ENCODE measurements around the gene SH3RF2. TPM values are rescaled to one million over a fixed set of nuclear protein-coding genes. Genes with fewer than 3 reads are reported as not detected.

SH3RF2 gene
- polyA plus RNA-seq, 3 donors: not detected

- H2AFZ ChIP-seq (ENCODE audit: insufficient read depth, low read depth, low read length, poor library complexity, severe bottlenecking): no peak overlapping the region
- no peaks in the 10 kb centered on the region for H3K36me3 Mint-ChIP-seq
- H3K9ac ChIP-seq (ENCODE audit: insufficient read depth, low read length, poor library complexity, severe bottlenecking): no peak overlapping the region
- H3K9me3 Mint-ChIP-seq: peaks cover 0 to 8% (median 2%) of the 10 kb centered on the region in 7 donors
- no peaks in the 10 kb centered on the region for H3K4me1 ChIP-seq (ENCODE audit: control insufficient read depth in 1 of 2, insufficient read depth in 2 of 2, low read length in 2 of 2)
- DNase-seq: no peak
- H3K9me3 ChIP-seq (replicated peaks in 1 of 2; ENCODE audit: control insufficient read depth in 1 of 2, insufficient read depth in 1 of 2, low read length in 2 of 2): no peaks in the 10 kb centered on the region
- peaks cover 0 to 9% (median 2%) of the 10 kb centered on the region in 3 donors for H3K27me3 Mint-ChIP-seq (ENCODE audit: low read depth in 3 of 3)
- intact Hi-C loops (cut with micrococcal nuclease): no loop called here
- no peak for TF ChIP-seq CTCF (IDR thresholded peaks at IDR 0.05)
- H3K36me3 ChIP-seq (replicated peaks in 1 of 2; ENCODE audit: control insufficient read depth in 1 of 2, insufficient read depth in 2 of 2, low read length in 2 of 2): no peaks in the 10 kb centered on the region
- H3K27ac Mint-ChIP-seq: no peak overlapping the region
- H3K4me1 Mint-ChIP-seq: no peaks in the 10 kb centered on the region
- WGBS (ENCODE audit: insufficient coverage): 64% methylated on average over 4 of the region's 9 CpGs
- no peak overlapping the region for H3K4me2 ChIP-seq (replicated peaks; ENCODE audit: extremely low read depth, low read length, poor library complexity, severe bottlenecking)
- no peaks in the 10 kb centered on the region for H3K79me2 ChIP-seq (ENCODE audit: insufficient read depth, low read length)
- H3K27ac ChIP-seq (ENCODE audit: low read depth in 1 of 2, low read length in 2 of 2): no peak overlapping the region
- no peaks in the 10 kb centered on the region for H3K27me3 ChIP-seq (ENCODE audit: control insufficient read depth in 2 of 2, insufficient read depth in 2 of 2, low read length in 2 of 2)
- no peak overlapping the region for H3K4me3 ChIP-seq (replicated peaks in 1 of 3; ENCODE audit: low read depth in 2 of 3, low read length in 3 of 3)
- H4K20me1 ChIP-seq (ENCODE audit: insufficient read depth, low read length): no peaks in the 10 kb centered on the region
- H3K4me3 Mint-ChIP-seq: no peak overlapping the region
Observed at GRCh38 chr5:146013761-146014160, 77.4 kb downstream of the SH3RF2 start.

GRCh38 chr5:146015001-146015400, 78.6 kb downstream of the SH3RF2 start:
- Histone ChIP-seq H3K27ac (ENCODE audit: low read depth in 1 of 2, low read length in 2 of 2) (no peak overlapping the region), H3K9me3 (replicated peaks in 1 of 2; ENCODE audit: control insufficient read depth in 1 of 2, insufficient read depth in 1 of 2, low read length in 2 of 2) (no peaks in the 10 kb centered on the region), H3K79me2 (ENCODE audit: insufficient read depth, low read length) (no peaks in the 10 kb centered on the region), H4K20me1 (ENCODE audit: insufficient read depth, low read length) (no peaks in the 10 kb centered on the region), H2AFZ (ENCODE audit: insufficient read depth, low read depth, low read length, poor library complexity, severe bottlenecking) (no peak overlapping the region), H3K4me2 (replicated peaks; ENCODE audit: extremely low read depth, low read length, poor library complexity, severe bottlenecking) (no peak overlapping the region), H3K36me3 (replicated peaks in 1 of 2; ENCODE audit: control insufficient read depth in 1 of 2, insufficient read depth in 2 of 2, low read length in 2 of 2) (no peaks in the 10 kb centered on the region), H3K4me1 (ENCODE audit: control insufficient read depth in 1 of 2, insufficient read depth in 2 of 2, low read length in 2 of 2) (no peaks in the 10 kb centered on the region), H3K27me3 (ENCODE audit: control insufficient read depth in 2 of 2, insufficient read depth in 2 of 2, low read length in 2 of 2) (no peaks in the 10 kb centered on the region), H3K4me3 (replicated peaks in 1 of 3; ENCODE audit: low read depth in 2 of 3, low read length in 3 of 3) (no peak overlapping the region), H3K9ac (ENCODE audit: insufficient read depth, low read length, poor library complexity, severe bottlenecking) (no peak overlapping the region)
- Mint-ChIP-seq H3K36me3 (no peaks in the 10 kb centered on the region), H3K27ac (no peak overlapping the region), H3K4me3 (no peak overlapping the region), H3K9me3 (peaks cover 0 to 8% (median 2%) of the 10 kb centered on the region in 7 donors), H3K27me3 (ENCODE audit: low read depth in 3 of 3) (peaks cover 0 to 9% (median 2%) of the 10 kb centered on the region in 3 donors), H3K4me1 (no peaks in the 10 kb centered on the region)
- TF ChIP-seq CTCF (IDR thresholded peaks at IDR 0.05): no peak
- intact Hi-C loops (cut with micrococcal nuclease): no loop called here
- DNase-seq: no peak
- 100% methylated on average over 1 of the region's 1 CpG for WGBS (ENCODE audit: insufficient coverage)

Measured in CD14-positive monocyte (primary cell).